Astrocyte (in vitro differentiated cells and primary cell): ENCODE results near the gene FOXM1. TPM values are rescaled to one million over a fixed set of nuclear protein-coding genes. Genes with fewer than 3 reads are reported as not detected.
A peak's percentile ranks its signal among the peaks of the same experiment; 100 is the strongest.

Source experiments
- DNase-seq: peaks from one replicate; pipeline ENCODE4 v3.0.0-alpha.2; 2010; ENCODE audit warnings: low read depth
- FAIRE-seq: peaks from 2 replicates; lab custom pipeline; 2011; peaks lifted over from hg19 to GRCh38; lab: Jason Lieb, UNC
- H2AFZ ChIP-seq: 2 replicates; pipeline ENCODE4 v1.6.0; 2012; ENCODE audit warnings: low read depth, low read length, inconsistent platforms
- H3K27ac ChIP-seq: 2 replicates; pipeline ENCODE4 v1.5.1; 2011; ENCODE audit warnings: low read depth, low read length, inconsistent platforms
- H3K27me3 ChIP-seq: 2 replicates; pipeline ENCODE4 v1.6.0; 2011; ENCODE audit warnings: low read length, inconsistent platforms; ENCODE audit not compliant: insufficient read depth
- H3K36me3 ChIP-seq: 2 replicates; pipeline ENCODE4 v1.5.1; 2011; ENCODE audit warnings: low read length, inconsistent platforms; ENCODE audit not compliant: insufficient read depth
- H3K4me1 ChIP-seq: 2 replicates; pipeline ENCODE4 v1.5.1; 2011; ENCODE audit warnings: low read length, inconsistent platforms; ENCODE audit not compliant: insufficient read depth
- H3K4me2 ChIP-seq: 2 replicates; pipeline ENCODE4 v1.6.0; 2012; ENCODE audit warnings: low read length, inconsistent platforms
- H3K4me3 ChIP-seq: 2 replicates; pipeline ENCODE4 v1.5.1; 2011; ENCODE audit warnings: low read depth, mild to moderate bottlenecking, low read length, inconsistent platforms; ENCODE audit not compliant: insufficient read depth
- H3K79me2 ChIP-seq: 2 replicates; pipeline ENCODE4 v1.6.0; 2012; ENCODE audit warnings: mild to moderate bottlenecking, low read length, inconsistent platforms; ENCODE audit not compliant: insufficient read depth
- H3K9ac ChIP-seq: 2 replicates; pipeline ENCODE4 v1.6.0; 2012; ENCODE audit warnings: mild to moderate bottlenecking, low read length, inconsistent platforms
- H3K9me3 ChIP-seq: 2 replicates; pipeline ENCODE4 v1.5.1; 2012; ENCODE audit warnings: low read depth, mild to moderate bottlenecking, low read length, inconsistent platforms; ENCODE audit not compliant: insufficient read depth
- H4K20me1 ChIP-seq: 2 replicates; pipeline ENCODE4 v1.6.0; 2012; ENCODE audit warnings: low read length, inconsistent platforms; ENCODE audit not compliant: insufficient read depth
- H3K27ac Mint-ChIP-seq: one replicate; pipeline ENCODE4 v1.8.0; 2021; ENCODE audit warnings: mild to moderate bottlenecking, mixed read lengths; ENCODE audit not compliant: unreplicated experiment
- H3K27me3 Mint-ChIP-seq: one replicate; pipeline ENCODE4 v1.8.0; 2021; ENCODE audit warnings: low read depth, mixed read lengths; ENCODE audit not compliant: unreplicated experiment
- H3K36me3 Mint-ChIP-seq: one replicate; pipeline ENCODE4 v1.8.0; 2021; ENCODE audit warnings: low read depth, mixed read lengths; ENCODE audit not compliant: unreplicated experiment
- H3K4me1 Mint-ChIP-seq: one replicate; pipeline ENCODE4 v1.8.0; 2021; ENCODE audit warnings: low read depth, mixed read lengths; ENCODE audit not compliant: unreplicated experiment
- H3K4me3 Mint-ChIP-seq: one replicate; pipeline ENCODE4 v1.8.0; 2021; ENCODE audit warnings: mild to moderate bottlenecking, moderate library complexity, mixed read lengths; ENCODE audit not compliant: unreplicated experiment
- H3K9me3 Mint-ChIP-seq: one replicate; pipeline ENCODE4 v1.8.0; 2021; ENCODE audit warnings: mild to moderate bottlenecking, mixed read lengths; ENCODE audit not compliant: unreplicated experiment
- EZH2 ChIP-seq: IDR thresholded peaks from 2 replicates; pipeline ENCODE4 v1.6.1; 2012; ENCODE audit warnings: mild to moderate bottlenecking, low read length, inconsistent platforms; ENCODE audit not compliant: insufficient read depth
- total RNA-seq: library from RNA; stranded (reverse); gene quantifications from 2 replicates; pipeline ENCODE4 v1.2.1, GENCODE V29; 2021
- TF ChIP-seq, protein P1 (sequence below): IDR thresholded peaks from 2 replicates; pipeline ENCODE4 v1.5.1; 2011; ENCODE audit warnings: low read depth, mild to moderate bottlenecking, inconsistent platforms, low read length, moderate library complexity; ENCODE audit not compliant: insufficient read depth

The FOXM1 gene
- total RNA-seq, 1 donor from 2014 or later, result 7.1 TPM

DNA sequence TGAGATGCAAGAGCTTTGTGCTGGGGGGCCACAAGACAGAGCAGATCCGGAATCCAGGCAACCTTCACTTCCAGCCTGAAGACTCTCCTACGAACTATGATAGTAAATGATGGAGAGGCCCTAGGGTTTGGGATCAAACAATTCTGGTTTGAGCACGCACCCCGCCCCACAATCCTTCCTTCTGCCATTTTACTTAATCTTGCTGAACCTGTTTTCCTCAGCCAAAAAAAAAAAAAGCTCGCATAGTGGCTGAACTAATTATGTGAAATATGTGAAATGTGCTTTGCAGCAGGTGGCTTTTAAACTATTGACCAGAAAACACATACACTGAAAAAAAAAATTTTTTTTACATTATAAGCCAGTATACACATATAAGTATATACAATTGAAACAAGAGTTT is 65.2 kb downstream of the FOXM1 start:
- H3K9me3 Mint-ChIP-seq, result no peaks in the 10 kb centered on the region
- peaks cover 6% of the 10 kb centered on the region for H3K4me1 ChIP-seq
- TF ChIP-seq, protein P1, sequence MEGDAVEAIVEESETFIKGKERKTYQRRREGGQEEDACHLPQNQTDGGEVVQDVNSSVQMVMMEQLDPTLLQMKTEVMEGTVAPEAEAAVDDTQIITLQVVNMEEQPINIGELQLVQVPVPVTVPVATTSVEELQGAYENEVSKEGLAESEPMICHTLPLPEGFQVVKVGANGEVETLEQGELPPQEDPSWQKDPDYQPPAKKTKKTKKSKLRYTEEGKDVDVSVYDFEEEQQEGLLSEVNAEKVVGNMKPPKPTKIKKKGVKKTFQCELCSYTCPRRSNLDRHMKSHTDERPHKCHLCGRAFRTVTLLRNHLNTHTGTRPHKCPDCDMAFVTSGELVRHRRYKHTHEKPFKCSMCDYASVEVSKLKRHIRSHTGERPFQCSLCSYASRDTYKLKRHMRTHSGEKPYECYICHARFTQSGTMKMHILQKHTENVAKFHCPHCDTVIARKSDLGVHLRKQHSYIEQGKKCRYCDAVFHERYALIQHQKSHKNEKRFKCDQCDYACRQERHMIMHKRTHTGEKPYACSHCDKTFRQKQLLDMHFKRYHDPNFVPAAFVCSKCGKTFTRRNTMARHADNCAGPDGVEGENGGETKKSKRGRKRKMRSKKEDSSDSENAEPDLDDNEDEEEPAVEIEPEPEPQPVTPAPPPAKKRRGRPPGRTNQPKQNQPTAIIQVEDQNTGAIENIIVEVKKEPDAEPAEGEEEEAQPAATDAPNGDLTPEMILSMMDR, result no peak
- TF ChIP-seq EZH2, result no peak
- no peak overlapping the region for H2AFZ ChIP-seq
- H3K4me3 ChIP-seq, result peak overlapping the region; percentile 97
- H3K36me3 ChIP-seq, result peaks cover 3% of the 10 kb centered on the region
- H3K9ac ChIP-seq, result peak overlapping the region; percentile 91
- DNase-seq, result no peak
- no peak overlapping the region for H3K27ac ChIP-seq
- H3K27me3 Mint-ChIP-seq, result no peaks in the 10 kb centered on the region
- no peaks in the 10 kb centered on the region for H3K27me3 ChIP-seq
- no peak for FAIRE-seq
- peaks cover 4% of the 10 kb centered on the region for H3K4me1 Mint-ChIP-seq
- H3K4me2 ChIP-seq, result peak overlapping the region; percentile 93
- H3K4me3 Mint-ChIP-seq, result peak overlapping the region; percentile 98
- H3K36me3 Mint-ChIP-seq, result peaks cover 3% of the 10 kb centered on the region
- H3K79me2 ChIP-seq, result peaks cover 30% of the 10 kb centered on the region
- H3K9me3 ChIP-seq, result no peaks in the 10 kb centered on the region
- H3K27ac Mint-ChIP-seq, result no peak overlapping the region
- H4K20me1 ChIP-seq, result peaks cover 3% of the 10 kb centered on the region

Other genes with a start within 250 kb of the FOXM1 start
- gene FKBP4, start 82.2 kb downstream of the FOXM1 start, total RNA-seq, result 63.2 and 68.7 TPM in 2 replicates
- 20.1 and 20.2 TPM in 2 replicates for gene ITFG2, start 64.5 kb downstream of the FOXM1 start, total RNA-seq
- gene NRIP2, start 42.1 kb downstream of the FOXM1 start, total RNA-seq, result not detected in 2 replicates
- gene TEX52, start 20.1 kb downstream of the FOXM1 start, total RNA-seq, result not detected in 2 replicates
- gene RHNO1, start within 50 bp of the FOXM1 start, total RNA-seq, result 15.0 and 15.6 TPM in 2 replicates
- 23.6 and 26.4 TPM in 2 replicates for gene TULP3, start 13.7 kb upstream of the FOXM1 start, total RNA-seq
- 13.0 and 19.1 TPM in 2 replicates for gene TEAD4, start 82.2 kb upstream of the FOXM1 start, total RNA-seq
- 39.8 and 40.9 TPM in 2 replicates for gene TSPAN9, start 200.2 kb upstream of the FOXM1 start, total RNA-seq